ENCODE results near the gene C16orf96. TPM values are rescaled to one million over a fixed set of nuclear protein-coding genes. Genes with fewer than 3 reads are reported as not detected.

Gene C16orf96
- total and polyA plus RNA-seq, 2 of the 13 experiments (the other 11 are each of a cell fraction or from before 2014, with no cell fraction given) = 0.03 TPM; not detected in 1

DNA sequence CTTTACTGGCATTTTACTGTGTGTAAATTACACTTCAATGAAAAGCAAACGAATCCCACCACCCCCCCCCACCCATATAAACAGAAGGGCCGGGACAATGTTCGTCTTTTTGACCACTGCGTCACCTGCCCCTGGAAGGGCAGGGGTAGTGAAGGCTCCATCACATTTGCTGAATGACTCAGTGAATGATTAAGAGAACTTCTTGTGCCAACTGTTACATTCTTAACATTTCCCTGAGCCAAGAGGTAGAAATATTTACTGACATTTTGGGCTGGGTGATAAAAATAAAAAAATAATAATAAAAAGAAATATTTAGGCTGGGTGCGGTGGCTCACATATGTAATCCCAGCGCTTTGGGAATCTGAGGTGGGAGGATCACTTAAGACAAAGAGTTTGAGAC, 24.1 kb downstream of the C16orf96 start:
- Histone ChIP-seq H3K79me2 (ENCODE audit: insufficient read depth, low read length) (no peaks in the 10 kb centered on the region), H3K4me3 (replicated peaks in 1 of 3; ENCODE audit: insufficient read depth in 1 of 3, low read depth in 2 of 3, low read length in 3 of 3) (no peak overlapping the region), H3K9ac (ENCODE audit: insufficient read depth, low read depth, low read length) (no peak overlapping the region), H3K9me3 (ENCODE audit: low read length) (no peaks in the 10 kb centered on the region), H3K36me3 (replicated peaks in 1 of 2; ENCODE audit: control insufficient read depth in 1 of 2, insufficient read depth in 2 of 2, low read length in 2 of 2) (no peaks in the 10 kb centered on the region), H2AFZ (ENCODE audit: low read length) (no peak overlapping the region), H4K20me1 (ENCODE audit: insufficient read depth, low read length) (no peaks in the 10 kb centered on the region), H3K27me3 (ENCODE audit: control insufficient read depth in 1 of 2, insufficient read depth in 2 of 2, low read length in 2 of 2) (no peaks in the 10 kb centered on the region), H3K27ac (ENCODE audit: extremely low read length, insufficient read depth, low read length) (no peak overlapping the region), H3K4me2 (ENCODE audit: low read depth, low read length) (no peak overlapping the region), H3K4me1 (ENCODE audit: insufficient read depth, low read length) (no peaks in the 10 kb centered on the region)
- POLR2A ChIA-PET = no interaction called here
- DNase-seq (ENCODE audit: low spot score) = no peak
- TF ChIP-seq MEF2D (CRISPR knock-in tag; IDR thresholded peaks at IDR 0.05) = no peak
- TF ChIP-seq, protein P1, sequence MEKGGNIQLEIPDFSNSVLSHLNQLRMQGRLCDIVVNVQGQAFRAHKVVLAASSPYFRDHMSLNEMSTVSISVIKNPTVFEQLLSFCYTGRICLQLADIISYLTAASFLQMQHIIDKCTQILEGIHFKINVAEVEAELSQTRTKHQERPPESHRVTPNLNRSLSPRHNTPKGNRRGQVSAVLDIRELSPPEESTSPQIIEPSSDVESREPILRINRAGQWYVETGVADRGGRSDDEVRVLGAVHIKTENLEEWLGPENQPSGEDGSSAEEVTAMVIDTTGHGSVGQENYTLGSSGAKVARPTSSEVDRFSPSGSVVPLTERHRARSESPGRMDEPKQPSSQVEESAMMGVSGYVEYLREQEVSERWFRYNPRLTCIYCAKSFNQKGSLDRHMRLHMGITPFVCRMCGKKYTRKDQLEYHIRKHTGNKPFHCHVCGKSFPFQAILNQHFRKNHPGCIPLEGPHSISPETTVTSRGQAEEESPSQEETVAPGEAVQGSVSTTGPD (CRISPR knock-in tag; IDR thresholded peaks at IDR 0.05) = no peak
- intact Hi-C loops (cut with micrococcal nuclease; ENCODE audit: unreplicated experiment) = no loop called here
- in situ Hi-C loops (cut with HindIII; ENCODE audit: extremely low pct_ligation_motif_present, low pct_unique_long_range_greater_than_20kb) = loop anchor here (10.0 kb wide), 1 partner anchor 65 kb away; no protein-coding TSS in a partner anchor
- no peak for FAIRE-seq
- BruUV-seq (replicated peaks) = no TSS peak
- 46% methylated on average over 6 of the region's 6 CpGs for WGBS (ENCODE audit: low lambda C conversion rate)
- ATAC-seq = no peak
- CTCF ChIA-PET (ENCODE audit: low intra/inter-chr PET ratio, low total read pairs) = no interaction called here

DNA sequence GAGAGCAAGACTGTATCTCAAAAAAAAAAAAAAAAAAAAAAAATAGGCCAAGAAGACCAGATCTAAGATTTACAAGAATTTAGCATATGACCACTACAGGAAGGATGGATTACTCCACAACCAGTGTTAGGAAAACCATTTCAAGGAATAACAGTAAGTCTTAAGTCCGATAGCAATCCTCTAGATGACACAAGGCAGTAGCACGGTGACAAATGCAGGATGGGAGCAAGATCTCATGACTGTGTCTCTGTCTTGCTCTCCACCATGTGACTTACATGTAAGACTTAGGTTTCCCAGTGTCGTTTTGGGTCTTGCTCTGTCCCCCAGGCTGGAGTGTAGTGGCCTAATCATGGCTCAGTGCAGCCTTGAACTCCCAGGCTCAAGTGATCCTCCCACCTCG, 27.8 kb downstream of the C16orf96 start:
- intact Hi-C loops (cut with micrococcal nuclease; ENCODE audit: unreplicated experiment) = loop anchor here (2.0 kb wide), 1 partner anchor 73 kb away; no protein-coding TSS in a partner anchor
- H3K4me1 ChIP-seq (ENCODE audit: insufficient read depth, low read length) = peaks cover 24% of the 10 kb centered on the region
- no peaks in the 10 kb centered on the region for H3K36me3 ChIP-seq (replicated peaks in 1 of 2; ENCODE audit: control insufficient read depth in 1 of 2, insufficient read depth in 2 of 2, low read length in 2 of 2)
- H3K9ac ChIP-seq (ENCODE audit: insufficient read depth, low read depth, low read length) = no peak overlapping the region
- 53% methylated on average over 2 of the region's 4 CpGs for WGBS (ENCODE audit: low lambda C conversion rate)
- H4K20me1 ChIP-seq (ENCODE audit: insufficient read depth, low read length) = no peaks in the 10 kb centered on the region
- H3K9me3 ChIP-seq (ENCODE audit: low read length) = peaks cover 8% of the 10 kb centered on the region
- no peak overlapping the region for H3K4me3 ChIP-seq (replicated peaks in 1 of 3; ENCODE audit: insufficient read depth in 1 of 3, low read depth in 2 of 3, low read length in 3 of 3)
- no TSS peak for BruUV-seq (replicated peaks)
- H3K27ac ChIP-seq (ENCODE audit: extremely low read length, insufficient read depth, low read length) = no peak overlapping the region
- no peak for ATAC-seq
- in situ Hi-C loops (cut with HindIII; ENCODE audit: extremely low pct_ligation_motif_present, low pct_unique_long_range_greater_than_20kb) = loop anchor here (10.0 kb wide), 1 partner anchor 69 kb away; no protein-coding TSS in a partner anchor
- DNase-seq (ENCODE audit: low spot score) = no peak
- ChIA-PET POLR2A (no interaction called here), CTCF (ENCODE audit: low intra/inter-chr PET ratio, low total read pairs) (no interaction called here)
- H3K4me2 ChIP-seq (ENCODE audit: low read depth, low read length) = no peak overlapping the region
- no peak for FAIRE-seq
- no peak overlapping the region for H2AFZ ChIP-seq (ENCODE audit: low read length)
- H3K79me2 ChIP-seq (ENCODE audit: insufficient read depth, low read length) = no peaks in the 10 kb centered on the region
- TF ChIP-seq GTF2F1 (IDR thresholded peaks at IDR 0.05; ENCODE audit: low read length) = no peak
- TF ChIP-seq ZNF749 (CRISPR knock-in tag; IDR thresholded peaks at IDR 0.05; ENCODE audit: borderline replicate concordance) = no peak
- no peak for TF ChIP-seq AKAP8 (CRISPR knock-in tag; IDR thresholded peaks at IDR 0.05)
- H3K27me3 ChIP-seq (ENCODE audit: control insufficient read depth in 1 of 2, insufficient read depth in 2 of 2, low read length in 2 of 2) = peaks cover 5 to 17% of the 10 kb centered on the region in 2 experiments; a peak in 3 of 5 replicates

Measured in HepG2 (cell line).